ENCODE results near the gene CLEC16A.

CLEC16A gene

GRCh38 chr16:10995565-10995964 lies 51.2 kb downstream of the CLEC16A start:
- DNase-seq = peak; percentile 39

- no peak for DNase-seq
These were observed 53.1 kb downstream of the CLEC16A start for GRCh38 chr16:10997485-10997884.

GRCh38 chr16:10999300-10999699 lies 54.9 kb downstream of the CLEC16A start:
- no peak for DNase-seq

- no peak for DNase-seq
These were observed 57.2 kb downstream of the CLEC16A start for GRCh38 chr16:11001611-11002010.

DNA sequence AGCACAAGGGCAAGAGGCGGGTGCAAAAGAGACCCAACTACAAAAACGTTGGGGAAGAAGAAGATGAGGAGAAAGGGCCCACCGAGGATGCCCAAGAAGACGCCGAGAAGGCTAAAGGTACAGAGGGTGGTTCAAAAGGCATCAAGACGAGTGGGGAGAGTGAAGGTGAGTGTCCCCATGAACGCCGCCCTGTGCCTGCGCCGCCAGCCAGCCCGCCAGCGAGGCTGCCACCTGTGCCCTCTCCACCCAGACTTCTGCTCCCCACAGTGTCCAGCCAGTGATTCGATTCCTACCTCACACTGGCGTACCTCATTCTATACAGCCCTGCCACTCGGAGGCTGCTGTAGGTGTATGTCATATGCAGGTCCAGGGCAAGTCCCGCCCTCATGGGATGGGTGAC lies 58.8 kb downstream of the CLEC16A start:
- DNase-seq = no peak

DNA sequence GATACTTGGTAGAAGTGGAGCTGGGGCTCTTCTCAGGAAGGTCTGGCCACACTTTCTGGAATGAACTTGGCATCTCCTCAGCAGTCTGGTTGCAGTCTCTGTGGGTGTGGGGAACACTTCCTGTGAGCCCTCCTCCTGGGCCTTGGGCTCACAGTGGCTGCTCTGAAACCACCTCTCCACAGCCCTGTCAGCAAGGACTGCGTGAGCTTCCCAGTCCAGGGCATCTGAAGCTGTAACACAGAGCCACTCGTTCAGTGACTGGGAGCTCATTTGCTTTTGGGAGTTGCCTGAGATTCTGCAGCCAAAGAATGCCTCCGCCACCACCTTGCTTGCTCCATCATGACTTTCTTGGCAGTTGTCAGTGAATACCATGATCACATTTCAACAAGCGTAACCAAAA lies 60.0 kb downstream of the CLEC16A start:
- DNase-seq = no peak

DNA sequence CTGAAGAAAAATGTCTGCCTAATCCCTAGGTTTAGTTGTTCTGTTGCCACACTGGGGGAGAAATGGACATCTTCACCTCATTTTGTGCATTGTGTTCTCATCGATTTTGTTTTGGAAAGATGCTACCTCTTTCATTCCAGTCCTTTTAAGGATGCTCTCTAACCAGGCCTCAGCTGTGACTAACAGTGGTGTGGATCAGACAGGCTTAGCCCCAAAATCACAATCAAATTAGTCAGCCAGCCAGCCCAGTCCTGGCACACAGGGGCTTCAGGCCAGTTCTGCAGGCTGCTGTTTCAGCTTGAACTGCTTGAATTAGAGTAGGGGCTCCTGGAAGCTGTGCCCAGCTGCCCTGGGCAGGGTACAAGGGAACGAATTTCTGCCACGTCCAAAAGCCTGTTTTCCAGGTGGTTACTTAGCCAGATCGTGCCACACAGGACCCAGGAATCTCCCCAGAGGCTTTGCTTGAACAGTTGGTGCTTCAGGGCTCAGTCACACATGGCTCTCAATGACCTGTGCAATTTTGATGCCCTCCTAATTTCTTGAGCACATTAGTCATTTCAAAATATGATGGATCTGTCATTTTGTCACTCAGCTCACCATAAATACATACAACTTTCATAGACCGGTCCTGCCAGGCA lies 60.7 kb downstream of the CLEC16A start:
- DNase-seq = no peak

DNA sequence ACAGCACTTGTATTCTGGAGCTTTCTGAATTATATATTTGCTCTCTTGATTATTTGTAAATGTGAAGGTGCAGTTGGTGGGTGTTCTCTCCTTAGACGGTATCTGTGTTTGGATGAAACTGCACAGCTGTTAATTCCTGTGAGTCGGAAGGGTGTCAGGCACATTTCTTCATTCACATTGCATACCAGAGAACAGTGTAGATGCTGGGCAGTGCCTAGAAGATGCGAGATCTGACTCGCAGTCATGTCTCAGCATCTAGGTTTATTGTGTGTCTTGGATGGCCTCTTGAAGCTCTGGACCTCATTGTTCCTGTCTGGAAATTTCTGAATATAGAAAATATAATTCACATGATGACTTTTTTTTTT lies 61.2 kb downstream of the CLEC16A start:
- DNase-seq = no peak

GRCh38 chr16:11006656-11007055 lies 62.3 kb downstream of the CLEC16A start:
- no peak for DNase-seq

DNA sequence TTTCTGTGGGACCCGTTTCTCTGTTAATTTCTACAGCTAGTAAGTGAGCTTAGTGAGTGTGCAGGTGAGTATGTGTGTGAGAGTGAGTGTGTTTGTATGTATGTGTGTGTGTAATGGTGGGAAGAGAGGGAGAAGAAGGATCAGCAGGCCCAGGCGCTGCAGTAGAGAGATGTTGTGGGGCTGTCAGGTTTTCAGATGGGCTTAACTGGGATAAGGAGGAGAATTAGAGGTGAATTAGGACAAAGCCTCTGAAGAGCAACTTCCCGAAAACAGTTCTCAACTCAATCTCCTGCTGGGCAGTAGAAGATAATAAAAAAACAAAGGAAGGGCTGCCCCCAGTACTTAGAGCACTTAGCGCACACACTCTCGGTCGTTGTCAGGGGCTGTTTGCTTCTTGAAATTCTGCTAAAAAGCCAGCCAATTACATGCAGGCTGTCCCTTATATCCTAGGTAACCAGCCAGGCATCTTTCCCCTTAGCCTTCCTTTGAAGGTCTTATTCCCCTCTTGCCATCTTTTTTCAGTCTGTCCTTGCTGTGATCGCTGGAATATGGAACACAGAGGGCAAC lies 63.4 kb downstream of the CLEC16A start:
- DNase-seq = no peak

- no peak for DNase-seq
These were observed 64.8 kb downstream of the CLEC16A start for GRCh38 chr16:11009027-11009755.

- no peak for DNase-seq
These were observed 66.3 kb downstream of the CLEC16A start for GRCh38 chr16:11010575-11011221.

- no peak for DNase-seq
These were observed 67.0 kb downstream of the CLEC16A start for GRCh38 chr16:11011326-11011725.

DNA sequence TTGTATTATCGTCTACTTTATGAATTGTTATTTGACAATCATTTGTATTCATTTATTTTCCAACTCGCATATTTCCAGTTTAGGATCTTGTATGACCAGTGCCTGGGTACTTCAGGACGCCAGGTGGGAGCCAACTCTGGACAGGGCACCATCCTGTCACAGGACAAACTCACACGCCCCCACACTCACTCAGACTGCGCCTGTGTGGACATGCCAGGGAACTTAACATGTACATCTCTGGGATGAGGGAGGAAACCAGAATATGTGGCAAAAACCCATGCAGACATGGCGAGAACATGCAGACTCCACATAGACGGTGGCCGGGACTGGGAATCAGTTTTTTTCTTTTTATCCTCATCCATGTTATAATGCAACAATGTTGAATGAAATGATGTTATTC lies 68.5 kb downstream of the CLEC16A start:
- no peak for DNase-seq

- DNase-seq = no peak
These were observed 69.8 kb downstream of the CLEC16A start for GRCh38 chr16:11014136-11014535.

- DNase-seq = no peak
These were observed 70.7 kb downstream of the CLEC16A start for GRCh38 chr16:11015076-11015475.

DNA sequence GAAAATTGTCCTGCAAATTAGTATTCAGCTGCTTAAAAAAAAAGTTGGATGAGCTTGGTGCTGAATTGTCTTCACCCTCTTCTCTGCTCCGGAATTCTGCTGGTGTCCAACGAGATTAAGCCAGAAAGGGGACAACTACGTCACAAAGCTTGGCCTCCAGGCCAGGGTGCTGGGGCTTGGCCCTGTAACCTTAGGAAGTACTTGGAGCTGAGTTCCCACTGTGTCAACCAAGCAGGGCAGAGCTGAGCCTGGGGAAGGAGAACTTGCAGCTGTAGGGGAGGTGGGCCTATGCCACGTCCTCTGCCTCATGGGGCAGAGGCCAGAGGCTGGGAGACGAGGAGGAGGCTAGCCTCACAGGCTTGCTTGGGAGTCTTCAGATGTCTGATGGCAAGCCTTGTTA lies 71.2 kb downstream of the CLEC16A start:
- DNase-seq = no peak

DNA sequence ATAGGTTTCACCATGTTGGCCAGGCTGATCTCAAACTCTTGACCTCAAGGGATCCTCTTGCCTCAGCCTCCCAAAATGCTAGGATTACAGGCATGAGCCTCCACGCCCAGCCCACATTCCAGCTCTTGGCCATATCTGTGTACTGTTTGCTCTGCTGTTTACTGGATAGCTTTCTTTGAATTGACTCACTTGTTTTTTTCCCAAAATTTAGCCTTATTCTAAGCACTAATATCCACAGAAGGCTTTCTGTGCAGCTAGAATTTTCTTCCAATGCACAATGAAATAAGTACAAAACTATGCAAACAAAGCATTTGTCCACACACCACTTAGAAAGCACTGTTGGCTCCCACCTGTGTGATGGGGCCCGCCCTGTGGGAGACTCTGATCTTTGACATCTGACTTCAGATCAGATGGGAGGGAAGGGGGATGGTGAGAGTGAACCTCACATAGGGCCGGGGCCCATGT lies 72.2 kb downstream of the CLEC16A start:
- DNase-seq = no peak

DNA sequence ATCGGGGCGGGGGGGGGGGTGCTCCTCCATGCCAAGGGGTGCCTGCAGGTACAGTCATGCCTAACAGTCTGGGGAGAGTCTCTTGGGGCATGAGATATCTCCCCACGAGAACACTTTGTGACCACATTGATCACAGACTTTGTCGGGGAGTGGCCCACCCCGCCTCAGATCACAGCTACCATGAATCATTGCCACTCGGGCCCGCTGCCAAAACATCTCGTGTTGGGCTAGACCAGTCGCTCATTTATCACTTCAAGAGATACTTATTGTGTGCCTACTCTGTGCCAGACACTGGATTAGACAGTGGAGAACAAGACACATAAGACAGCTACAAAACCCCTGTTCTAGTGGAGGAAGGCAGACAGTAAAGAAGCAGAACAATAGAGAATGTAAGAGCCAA lies 72.6 kb downstream of the CLEC16A start:
- peak; percentile 85 for DNase-seq

- DNase-seq = no peak
These were observed 73.1 kb downstream of the CLEC16A start for GRCh38 chr16:11017499-11017898.

DNA sequence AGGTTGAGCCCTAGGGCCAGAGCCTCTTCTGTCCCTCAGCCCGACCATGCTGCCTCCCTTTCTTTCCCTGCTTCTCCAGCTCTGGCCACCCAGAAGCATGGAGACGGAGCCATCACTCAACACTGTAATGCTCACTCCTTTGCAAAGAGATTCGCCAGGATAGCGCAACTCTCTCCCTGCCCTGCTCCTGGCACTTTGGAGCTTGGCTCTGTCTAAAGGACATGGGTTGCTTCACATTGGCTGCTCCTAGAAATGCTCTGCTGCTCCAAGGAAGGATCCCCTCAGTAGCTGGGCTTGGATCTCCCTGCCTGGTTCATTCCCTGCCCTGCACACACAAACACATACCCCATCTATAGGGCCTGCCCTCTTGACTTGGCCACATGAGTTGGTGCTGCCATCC lies 76.0 kb downstream of the CLEC16A start:
- no peak for DNase-seq

- DNase-seq = peak; percentile 63
These were observed 76.6 kb downstream of the CLEC16A start for GRCh38 chr16:11020792-11021551.

DNA sequence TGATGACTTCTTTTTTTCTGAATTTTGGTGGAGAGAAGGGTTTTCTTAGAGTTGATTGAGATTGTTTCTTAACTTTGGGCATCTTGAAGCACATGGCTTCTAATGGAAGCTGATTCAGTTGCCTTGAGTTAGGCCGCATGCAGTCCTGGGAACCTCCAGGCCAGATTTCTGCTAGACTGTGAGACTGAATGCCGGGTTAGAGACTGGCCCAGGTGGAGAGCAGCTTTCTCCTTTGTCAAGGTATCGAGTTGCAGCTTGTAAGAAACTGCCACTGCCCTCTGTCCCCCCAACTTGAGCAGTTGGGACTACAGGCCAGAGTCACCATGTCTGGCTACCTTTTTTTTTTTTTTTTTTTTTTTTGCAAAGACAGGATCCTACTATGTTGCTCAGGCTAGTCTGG lies 77.6 kb downstream of the CLEC16A start:
- DNase-seq = no peak
